Pancreas (tissue), 10 donors: ENCODE data around the gene FGD4. TPM values are rescaled to one million over a fixed set of nuclear protein-coding genes. Genes with fewer than 3 reads are reported as not detected.

ENCODE experiments used
- ATAC-seq, 4 donors: fragments of 200-7000 bp; cut with Tn5 transposase; one replicate each; pipeline versions ENCODE4 v1.8.0 to v1.9.1; 2020; ENCODE audit warnings: mild to moderate bottlenecking in 4 of 4, moderate library complexity in 4 of 4
- DNase-seq, 6 donors: peaks; one replicate each; pipeline ENCODE4 v3.0.0-alpha.2; 2020
- FAIRE-seq: peaks from 2 replicates; lab custom pipeline; 2012; peaks lifted over from hg19 to GRCh38; lab: Jason Lieb, UNC
- H3K27ac ChIP-seq, 4 donors: fragments of 200-600 bp; sonication (generic); 1 replicate in 3 of 4; 2 replicates in 1 of 4; pipeline versions ENCODE4 v1.5.0 to v1.8.0; 2020
- H3K27me3 ChIP-seq, 4 donors: fragments of 200-600 bp; one replicate each; pipeline ENCODE4 v1.8.0; 2021
- H3K36me3 ChIP-seq, 3 donors: fragments of 200-600 bp; sonication (generic) in 1 of 3; one replicate each; pipeline versions ENCODE4 v1.5.0 to v1.8.0; 2020 to 2021
- H3K4me1 ChIP-seq, 3 donors: fragments of 200-600 bp; one replicate each; pipeline ENCODE4 v1.8.0; 2021
- H3K4me3 ChIP-seq, 4 donors: fragments of 200-600 bp; sonication (generic) in 2 of 4; one replicate each; pipeline versions ENCODE4 v1.5.0 to v1.8.0; 2020 to 2021
- H3K9me3 ChIP-seq, 4 donors: fragments of 200-600 bp; one replicate each; pipeline ENCODE4 v1.8.0; 2021
- WGBS, 2 donors: extraction: QIAGEN DNeasy Blood & Tissue Kit; methylation state at CpG; one replicate each; pipeline ENCODE4 v1.1.7; 2013; 5-methylcytosine and 5-hydroxymethylcytosine counted together
- intact Hi-C, 3 donors: fragments of 100-400 bp; cut with DNase I; formaldehyde crosslinking; loops; one replicate each; pipeline versions ENCODE4 v1.11.1 to v1.14.2; 2022
- polyA plus RNA-seq, 2 donors: library from polyadenylated mRNA; stranded (reverse); fragments of 200-250 nt; gene quantifications; one replicate each; pipeline ENCODE4 v1.2.3, GENCODE V29; 2013
- total RNA-seq, 6 donors: library from RNA; stranded (reverse); fragmentation: NEBNext Ultra II Directional in 4 of 6; extraction: Animal tissue kit (Norgen Biotek cat#: 25700) in 4 of 6; gene quantifications; one replicate each; pipeline versions ENCODE4 v1.2.1 to v1.2.4, GENCODE V29; 2021 to 2023
- TF ChIP-seq, protein P1 (sequence below), 4 donors: fragments of 200-600 bp; sonication (generic) in 3 of 4; IDR thresholded peaks; one replicate each; pipeline versions ENCODE4 v1.5.0 to v1.8.0; 2021; ENCODE audit warnings: antibody characterized with exemption in 4 of 4
- donor health status: healthy with polysubstance abuse.
- donor health status: DM: no; HTN: no; CAD: no; lungs with moderate emphysema.
- donor health status: DM: no; HTN: no; CAD: no.
- donor health status: control.
- donor health status: control.
- donor health status: Bipolar disorder and iron deficiency.
- donor health status: DM: yes; HTN: yes; CAD: no.
- donor health status: DM: no; HTN: no; CAD: no.
- donor health status: DM: no; HTN: no; CAD: no.
- donor health status: DM: yes; HTN: yes; CAD: no.

Gene FGD4
- total and polyA plus RNA-seq, 8 donors: 3.6 to 26.5 (median 14.5) TPM

DNA sequence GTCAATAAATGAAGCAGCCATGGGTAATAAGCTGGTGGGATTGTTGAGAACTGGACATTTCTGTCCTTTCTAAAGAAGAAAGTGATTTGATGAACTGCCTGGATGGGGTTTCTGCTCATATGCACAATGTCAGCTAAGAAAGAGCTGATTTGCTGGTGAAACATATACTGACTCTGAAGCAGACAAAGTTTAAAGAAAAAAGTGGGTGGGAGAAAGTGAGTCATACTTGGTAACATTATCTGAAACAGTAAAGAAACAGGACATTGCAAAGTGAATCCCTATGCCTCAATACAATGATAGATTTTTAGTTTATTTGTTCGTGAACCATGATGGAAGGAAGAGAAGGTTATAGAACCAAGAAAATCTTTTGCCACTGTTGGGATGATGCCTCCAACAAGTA lies 184.2 kb downstream of the FGD4 start:
- FAIRE-seq: no peak
- TF ChIP-seq, protein P1, sequence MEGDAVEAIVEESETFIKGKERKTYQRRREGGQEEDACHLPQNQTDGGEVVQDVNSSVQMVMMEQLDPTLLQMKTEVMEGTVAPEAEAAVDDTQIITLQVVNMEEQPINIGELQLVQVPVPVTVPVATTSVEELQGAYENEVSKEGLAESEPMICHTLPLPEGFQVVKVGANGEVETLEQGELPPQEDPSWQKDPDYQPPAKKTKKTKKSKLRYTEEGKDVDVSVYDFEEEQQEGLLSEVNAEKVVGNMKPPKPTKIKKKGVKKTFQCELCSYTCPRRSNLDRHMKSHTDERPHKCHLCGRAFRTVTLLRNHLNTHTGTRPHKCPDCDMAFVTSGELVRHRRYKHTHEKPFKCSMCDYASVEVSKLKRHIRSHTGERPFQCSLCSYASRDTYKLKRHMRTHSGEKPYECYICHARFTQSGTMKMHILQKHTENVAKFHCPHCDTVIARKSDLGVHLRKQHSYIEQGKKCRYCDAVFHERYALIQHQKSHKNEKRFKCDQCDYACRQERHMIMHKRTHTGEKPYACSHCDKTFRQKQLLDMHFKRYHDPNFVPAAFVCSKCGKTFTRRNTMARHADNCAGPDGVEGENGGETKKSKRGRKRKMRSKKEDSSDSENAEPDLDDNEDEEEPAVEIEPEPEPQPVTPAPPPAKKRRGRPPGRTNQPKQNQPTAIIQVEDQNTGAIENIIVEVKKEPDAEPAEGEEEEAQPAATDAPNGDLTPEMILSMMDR (IDR thresholded peaks at IDR 0.05): no peak
- Histone ChIP-seq H3K4me1 (no peaks in the 10 kb centered on the region), H3K36me3 (peaks cover 0 to 16% (median 0%) of the 10 kb centered on the region in 3 donors), H3K27ac (no peak overlapping the region), H3K4me3 (no peak overlapping the region), H3K9me3 (no peaks in the 10 kb centered on the region), H3K27me3 (no peaks in the 10 kb centered on the region)
- 92 to 96% methylated on average over 1 of the region's 1 CpG for WGBS, 2 donors
- intact Hi-C loops: no loop called here
- no peak for ATAC-seq
- no peak for DNase-seq

DNA sequence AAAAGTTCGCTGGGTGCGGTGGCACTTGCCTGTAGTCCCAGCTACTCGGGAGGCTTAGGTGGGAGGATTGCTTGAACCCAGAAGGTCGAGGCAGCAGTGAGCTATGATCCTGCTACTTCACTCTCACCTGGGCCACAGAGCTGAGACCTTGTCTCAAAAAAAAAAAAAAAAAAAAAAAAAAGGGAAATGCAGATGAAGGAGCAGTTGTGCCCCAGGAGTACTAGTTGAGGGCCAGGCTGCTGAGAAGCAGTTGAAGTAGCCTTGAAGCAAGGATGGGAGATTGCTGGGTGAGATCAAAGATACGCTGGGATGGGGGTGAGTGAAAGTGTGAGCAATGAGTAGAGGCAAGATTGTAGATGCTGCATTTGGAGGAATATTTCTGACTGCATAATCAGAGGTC lies 186.3 kb downstream of the FGD4 start:
- Histone ChIP-seq H3K9me3 (no peaks in the 10 kb centered on the region), H3K4me1 (no peaks in the 10 kb centered on the region), H3K27me3 (no peaks in the 10 kb centered on the region), H3K27ac (no peak overlapping the region), H3K36me3 (peaks cover 0 to 8% (median 0%) of the 10 kb centered on the region in 3 donors), H3K4me3 (no peak overlapping the region)
- 95 to 96% methylated on average over 5 of the region's 5 CpGs for WGBS, 2 donors
- TF ChIP-seq, protein P1 (IDR thresholded peaks at IDR 0.05): no peak
- no peak for ATAC-seq
- intact Hi-C loops: no loop called here
- no peak for FAIRE-seq
- DNase-seq: no peak

DNA sequence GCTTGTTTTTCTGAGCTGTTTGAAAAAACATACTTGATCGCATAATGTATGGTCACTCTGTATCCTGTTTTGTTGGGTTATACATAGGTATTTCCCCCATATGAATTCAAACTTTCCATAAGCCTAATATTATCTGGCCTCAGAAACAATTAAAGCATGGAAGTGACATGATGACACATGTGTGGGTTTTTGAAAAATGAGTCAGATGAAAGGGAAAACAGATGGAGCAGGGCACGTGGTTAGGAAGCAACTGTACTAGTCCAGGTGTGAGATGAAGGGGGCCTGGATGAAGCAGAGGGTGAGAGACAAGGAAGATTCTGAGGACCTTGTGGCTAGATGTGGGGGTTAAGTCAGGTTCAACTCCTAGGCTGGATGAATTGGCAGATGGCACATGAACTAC lies 187.0 kb downstream of the FGD4 start:
- TF ChIP-seq, protein P1 (IDR thresholded peaks at IDR 0.05): no peak
- 73 to 84% methylated on average over 2 of the region's 2 CpGs for WGBS, 2 donors
- H3K36me3 ChIP-seq: peaks cover 0 to 8% (median 0%) of the 10 kb centered on the region in 3 donors
- intact Hi-C loops: no loop called here
- no peak overlapping the region for H3K27ac ChIP-seq
- DNase-seq: no peak
- H3K4me1 ChIP-seq: no peaks in the 10 kb centered on the region
- no peak for FAIRE-seq
- no peaks in the 10 kb centered on the region for H3K27me3 ChIP-seq
- no peak overlapping the region for H3K4me3 ChIP-seq
- H3K9me3 ChIP-seq: no peaks in the 10 kb centered on the region
- ATAC-seq: no peak

DNA sequence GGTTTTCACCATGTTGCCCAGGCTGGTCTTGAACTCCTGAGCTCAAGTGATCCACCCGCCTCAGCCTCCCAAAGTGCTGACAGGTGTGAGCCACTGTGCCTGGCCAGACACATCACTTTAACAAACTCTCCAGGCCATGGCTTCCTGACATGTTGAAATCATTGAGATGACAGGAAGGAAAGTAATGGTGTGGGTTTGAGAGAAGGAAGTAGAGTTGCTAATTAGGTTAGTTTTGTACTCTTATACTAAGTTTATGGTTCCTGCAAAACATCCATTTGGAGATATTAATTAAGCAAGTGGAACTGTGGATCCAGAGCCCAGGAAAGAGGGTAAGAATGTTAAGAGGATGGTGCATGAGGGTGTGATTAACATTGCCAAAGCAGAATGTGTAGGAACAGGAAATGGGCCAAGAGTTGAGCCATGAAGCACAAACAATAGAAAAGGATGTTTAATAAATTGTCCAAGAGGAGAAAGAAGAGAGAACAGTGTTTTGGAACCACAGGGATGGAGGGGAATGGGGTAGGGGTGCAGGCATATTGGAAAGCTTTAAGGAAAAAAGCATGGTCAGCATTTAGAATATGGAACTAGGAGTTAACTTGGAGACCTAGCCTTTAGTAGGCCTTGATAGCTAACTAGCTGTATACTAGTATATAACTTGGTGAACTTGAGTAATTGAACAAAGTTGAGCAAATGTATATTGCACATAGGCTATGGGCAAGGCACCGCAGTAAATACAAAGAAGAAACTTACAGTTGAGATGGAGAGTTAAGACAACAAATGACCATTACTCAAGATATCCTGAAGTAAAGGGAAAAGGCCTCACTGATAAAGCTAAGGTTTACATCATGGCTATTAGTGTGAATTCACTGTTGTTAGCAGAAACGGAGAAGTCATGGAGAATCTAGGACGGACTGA lies 188.5 kb downstream of the FGD4 start:
- Histone ChIP-seq H3K27ac (peak overlapping the region in 1 of 4 donors; percentile 35), H3K9me3 (no peaks in the 10 kb centered on the region), H3K36me3 (peaks cover 0 to 4% (median 0%) of the 10 kb centered on the region in 3 donors), H3K4me3 (no peak overlapping the region), H3K27me3 (no peaks in the 10 kb centered on the region), H3K4me1 (no peaks in the 10 kb centered on the region)
- no peak for ATAC-seq
- DNase-seq: no peak
- FAIRE-seq: no peak
- intact Hi-C loops: no loop called here
- TF ChIP-seq, protein P1 (IDR thresholded peaks at IDR 0.05): no peak
- WGBS, 2 donors: 93 to 99% methylated on average over 4 of the region's 4 CpGs

DNA sequence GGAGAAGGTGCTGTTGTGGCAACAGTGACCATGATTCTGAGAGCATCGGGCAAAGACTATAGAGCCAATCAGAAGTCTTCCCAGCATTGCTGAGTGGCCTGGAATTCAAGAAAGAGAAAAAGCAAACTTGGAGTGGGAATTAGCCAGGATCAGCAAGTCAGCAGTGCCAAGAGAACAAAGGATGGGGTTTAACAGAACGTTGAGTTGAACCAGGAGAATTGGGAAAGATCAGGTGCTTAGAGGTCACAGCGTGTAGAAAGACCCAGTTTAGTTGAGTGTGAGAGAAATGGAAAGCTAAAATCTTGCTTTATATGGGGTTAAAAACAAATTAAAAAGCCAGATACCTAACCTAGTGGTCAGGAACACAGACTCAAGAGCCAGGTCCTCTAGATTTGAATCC lies 189.2 kb downstream of the FGD4 start:
- FAIRE-seq (no peak), ATAC-seq (no peak), DNase-seq (no peak)
- H3K36me3 ChIP-seq: peaks cover 0 to 4% (median 0%) of the 10 kb centered on the region in 3 donors
- peak overlapping the region in 1 of 4 donors; percentile 35 for H3K27ac ChIP-seq
- H3K4me1 ChIP-seq: no peaks in the 10 kb centered on the region
- WGBS, 2 donors: 77 to 84% methylated on average over 3 of the region's 3 CpGs
- intact Hi-C loops: no loop called here
- TF ChIP-seq, protein P1 (IDR thresholded peaks at IDR 0.05): no peak
- H3K4me3 ChIP-seq: no peak overlapping the region
- no peaks in the 10 kb centered on the region for H3K9me3 ChIP-seq
- no peaks in the 10 kb centered on the region for H3K27me3 ChIP-seq
